Fibroblast of villous mesenchyme (primary cell): Measurements from ENCODE around the gene POGZ. TPM values are rescaled to one million over a fixed set of nuclear protein-coding genes. Genes with fewer than 3 reads are reported as not detected.

Experiments used
- DNase-seq: peaks from one replicate; pipeline ENCODE4 v3.0.0-alpha.2; 2010; ENCODE audit warnings: low read depth
- H3K4me3 ChIP-seq: 2 replicates; pipeline ENCODE4 v1.5.1; 2011; ENCODE audit warnings: low read depth, mild to moderate bottlenecking, low read length
- CTCF ChIP-seq: IDR thresholded peaks from 2 replicates; pipeline ENCODE4 v1.5.1; 2012; ENCODE audit warnings: low read depth, mild to moderate bottlenecking, low read length; ENCODE audit not compliant: insufficient read depth
- total RNA-seq: library from RNA; depleted of rRNA; stranded (reverse); fragments of >200 nt; gene quantifications from 2 replicates; pipeline ENCODE4 v1.2.3, GENCODE V29; 2012

POGZ gene
- total RNA-seq, 1 donor, result 31.1 TPM

GRCh38 chr1:151369621-151370048 lies 89.7 kb downstream of the POGZ start:
- TF ChIP-seq CTCF, result no peak
- no peak for DNase-seq
- H3K4me3 ChIP-seq, result no peak overlapping the region

GRCh38 chr1:151369302-151369610 lies 90.0 kb downstream of the POGZ start:
- DNase-seq, result no peak
- TF ChIP-seq CTCF, result no peak
- no peak overlapping the region for H3K4me3 ChIP-seq

GRCh38 chr1:151368393-151369301 lies 90.6 kb downstream of the POGZ start:
- no peak for DNase-seq
- TF ChIP-seq CTCF, result no peak
- H3K4me3 ChIP-seq, result no peak overlapping the region

- H3K4me3 ChIP-seq, result no peak overlapping the region
- peak; percentile 12 for DNase-seq
- no peak for TF ChIP-seq CTCF
Observed at GRCh38 chr1:151367658-151368392, 91.5 kb downstream of the POGZ start.

- DNase-seq, result no peak
- no peak overlapping the region for H3K4me3 ChIP-seq
- TF ChIP-seq CTCF, result no peak
Observed at GRCh38 chr1:151364996-151365395, 94.3 kb downstream of the POGZ start.

GRCh38 chr1:151362308-151363155 lies 96.8 kb downstream of the POGZ start:
- DNase-seq, result no peak
- TF ChIP-seq CTCF, result no peak
- no peak overlapping the region for H3K4me3 ChIP-seq
